Daoy (cell line): ENCODE measurements around the gene PLD1. TPM values are rescaled to one million over a fixed set of nuclear protein-coding genes. Genes with fewer than 3 reads are reported as not detected.
"Not testable (repeated sequence)": the region's sequence is repeated elsewhere in the genome, so short reads cannot be mapped to it uniquely, and the experiment has no call there.

Source experiments
- DNase-seq: peaks from one replicate; pipeline ENCODE4 v3.0.0-alpha.2; 2015; ENCODE audit warnings: low read depth
- total RNA-seq: library from RNA; depleted of rRNA; stranded (reverse); fragments of >200 nt; shearing (Covaris generic); gene quantifications from 2 replicates; pipeline ENCODE4 v1.2.3, GENCODE V29; 2014

The PLD1 gene
- total RNA-seq, 1 experiment from 2014 or later, result 5.7 TPM

- no peak for DNase-seq
Observed at GRCh38 chr3:171700653-171701052, 109.6 kb downstream of the PLD1 start.

GRCh38 chr3:171700157-171700556 lies 110.1 kb downstream of the PLD1 start:
- no peak for DNase-seq

- DNase-seq, result no peak
Observed at GRCh38 chr3:171699601-171700000, 110.7 kb downstream of the PLD1 start.

GRCh38 chr3:171696805-171697204 lies 113.5 kb downstream of the PLD1 start:
- DNase-seq, result no peak

GRCh38 chr3:171695426-171695825 lies 114.9 kb downstream of the PLD1 start:
- no peak for DNase-seq

GRCh38 chr3:171694888-171695287 lies 115.4 kb downstream of the PLD1 start:
- no peak for DNase-seq

- not testable (repeated sequence) for DNase-seq
Observed at GRCh38 chr3:171692551-171692950, 117.7 kb downstream of the PLD1 start.

GRCh38 chr3:171691485-171691884 lies 118.8 kb downstream of the PLD1 start:
- DNase-seq, result no peak

GRCh38 chr3:171690281-171690680 lies 120.0 kb downstream of the PLD1 start:
- DNase-seq, result no peak

GRCh38 chr3:171688593-171688992 lies 121.7 kb downstream of the PLD1 start:
- peak; percentile 11 for DNase-seq

- no peak for DNase-seq
Observed at GRCh38 chr3:171688002-171688401, 122.3 kb downstream of the PLD1 start.

GRCh38 chr3:171687581-171687980 lies 122.7 kb downstream of the PLD1 start:
- DNase-seq, result no peak

- DNase-seq, result no peak
Observed at GRCh38 chr3:171687064-171687463, 123.2 kb downstream of the PLD1 start.

- DNase-seq, result no peak
Observed at GRCh38 chr3:171685116-171685895, 125.0 kb downstream of the PLD1 start.

GRCh38 chr3:171684221-171684620 lies 126.1 kb downstream of the PLD1 start:
- no peak for DNase-seq

- DNase-seq, result no peak
Observed at GRCh38 chr3:171682743-171683142, 127.5 kb downstream of the PLD1 start.

- no peak for DNase-seq
Observed at GRCh38 chr3:171680726-171681411, 129.4 kb downstream of the PLD1 start.

- DNase-seq, result no peak
Observed at GRCh38 chr3:171678971-171679492, 131.3 kb downstream of the PLD1 start.

GRCh38 chr3:171677706-171678105 lies 132.6 kb downstream of the PLD1 start:
- DNase-seq, result no peak

- DNase-seq, result no peak
Observed at GRCh38 chr3:171676601-171677175, 133.6 kb downstream of the PLD1 start.

- no peak for DNase-seq
Observed at GRCh38 chr3:171673951-171674350, 136.3 kb downstream of the PLD1 start.

- no peak for DNase-seq
Observed at GRCh38 chr3:171672538-171672937, 137.7 kb downstream of the PLD1 start.

GRCh38 chr3:171672124-171672523 lies 138.2 kb downstream of the PLD1 start:
- DNase-seq, result no peak
